HepG2 (cell line): ENCODE results near the gene PEMT. TPM values are rescaled to one million over a fixed set of nuclear protein-coding genes. Genes with fewer than 3 reads are reported as not detected.

Source experiments
- ELF3 ChIP-seq: IDR thresholded peaks from 2 replicates; pipeline ENCODE4 v1.6.1; 2016; ENCODE audit warnings: missing genetic modification reagents, missing compliant biosample characterization
- HINFP ChIP-seq: sonication (generic); formaldehyde crosslinking; IDR thresholded peaks from 2 replicates; pipeline ENCODE4 v1.4.0; 2020; ENCODE audit warnings: low read depth, mild to moderate bottlenecking, missing genetic modification reagents
- HNF4A ChIP-seq: sonication (generic); formaldehyde crosslinking; IDR thresholded peaks from 2 replicates; pipeline ENCODE4 v1.4.0; 2020; ENCODE audit warnings: missing genetic modification reagents
- JARID2 ChIP-seq: sonication (generic); formaldehyde crosslinking; IDR thresholded peaks from 2 replicates; pipeline ENCODE4 v1.8.1; 2023; ENCODE audit warnings: missing genetic modification reagents, inconsistent platforms; ENCODE audit not compliant: insufficient replicate concordance
- KAT8 ChIP-seq: IDR thresholded peaks from 2 replicates; pipeline ENCODE4 v1.6.1; 2016; ENCODE audit warnings: missing genetic modification reagents, missing compliant biosample characterization
- KMT2A ChIP-seq: sonication (generic); formaldehyde crosslinking; IDR thresholded peaks from 2 replicates; pipeline ENCODE4 v1.4.0; 2020; ENCODE audit warnings: missing genetic modification reagents
- NCOA2 ChIP-seq: sonication (generic); formaldehyde crosslinking; IDR thresholded peaks from 2 replicates; pipeline ENCODE4 v1.8.0; 2022; ENCODE audit warnings: inconsistent platforms
- NRL ChIP-seq: sonication (generic); formaldehyde crosslinking; IDR thresholded peaks from 2 replicates; pipeline ENCODE4 v1.5.0; 2020; ENCODE audit warnings: missing genetic modification reagents, mild to moderate bottlenecking, moderate library complexity, borderline replicate concordance
- PHF8 ChIP-seq: sonication (generic); formaldehyde crosslinking; IDR thresholded peaks from 2 replicates; pipeline ENCODE4 v1.5.0; 2020; ENCODE audit warnings: missing genetic modification reagents
- PLRG1 ChIP-seq: fragments of 450-650 bp; conservative IDR thresholded peaks from 2 replicates; pipeline ENCODE4 v1.6.1; 2016
- STAT6 ChIP-seq: sonication (generic); formaldehyde crosslinking; IDR thresholded peaks from 2 replicates; pipeline ENCODE4 v1.4.0; 2020; ENCODE audit warnings: missing genetic modification reagents, mild to moderate bottlenecking, borderline replicate concordance
- TAF1 ChIP-seq: sonication (generic); formaldehyde crosslinking; IDR thresholded peaks from 2 replicates; pipeline ENCODE4 v1.4.0; 2020; ENCODE audit warnings: missing genetic modification reagents
- TFDP2 ChIP-seq: sonication (generic); formaldehyde crosslinking; IDR thresholded peaks from 2 replicates; pipeline ENCODE4 v1.4.0; 2020; ENCODE audit warnings: missing genetic modification reagents
- THAP7 ChIP-seq: sonication (generic); formaldehyde crosslinking; IDR thresholded peaks from 2 replicates; pipeline ENCODE4 v1.8.1; 2023; ENCODE audit warnings: mild to moderate bottlenecking, missing genetic modification reagents
- YY1 ChIP-seq: IDR thresholded peaks from 2 replicates; pipeline ENCODE4 v1.6.1; 2011; ENCODE audit warnings: low read length, low read depth, moderate library complexity, mild to moderate bottlenecking; ENCODE audit not compliant: insufficient read depth, insufficient replicate concordance
- ZFYVE20 ChIP-seq: sonication (generic); formaldehyde crosslinking; IDR thresholded peaks from 2 replicates; pipeline ENCODE4 v1.8.0; 2023; ENCODE audit warnings: low read depth, mild to moderate bottlenecking, moderate library complexity, missing genetic modification reagents, borderline replicate concordance
- ZNF160 ChIP-seq: sonication (generic); formaldehyde crosslinking; IDR thresholded peaks from 2 replicates; pipeline ENCODE4 v1.8.0; 2022; ENCODE audit warnings: mild to moderate bottlenecking, inconsistent platforms, missing genetic modification reagents
- ZNF251 ChIP-seq: sonication (generic); formaldehyde crosslinking; IDR thresholded peaks from 2 replicates; pipeline ENCODE4 v1.9.0; 2021; ENCODE audit warnings: mild to moderate bottlenecking, missing genetic modification reagents
- ZNF547 ChIP-seq: sonication (generic); formaldehyde crosslinking; IDR thresholded peaks from 2 replicates; pipeline ENCODE4 v1.5.1; 2020; ENCODE audit warnings: mild to moderate bottlenecking, missing genetic modification reagents
- ZNF552 ChIP-seq: sonication (generic); formaldehyde crosslinking; IDR thresholded peaks from 2 replicates; pipeline ENCODE4 v1.9.0; 2022; ENCODE audit warnings: missing genetic modification reagents, mild to moderate bottlenecking, borderline replicate concordance
- ZNF772 ChIP-seq: sonication (generic); formaldehyde crosslinking; IDR thresholded peaks from 2 replicates; pipeline ENCODE4 v1.5.0; 2020; ENCODE audit warnings: mild to moderate bottlenecking, missing genetic modification reagents
- ZSCAN21 ChIP-seq: sonication (generic); formaldehyde crosslinking; IDR thresholded peaks from 2 replicates; pipeline ENCODE4 v1.8.0; 2022; ENCODE audit warnings: mild to moderate bottlenecking, missing genetic modification reagents, moderate library complexity, borderline replicate concordance
- polyA plus RNA-seq, 8 experiments: library from polyadenylated mRNA; depleted of rRNA in 3 of 8; stranded (reverse) in 7 of 8; unstranded in 1 of 8; fragments of >200 nt; fragmentation: Illumina TruSeq in 4 of 8; extraction: Trizol in 4 of 8; gene quantifications; 2 replicates each; pipeline versions ENCODE4 v1.2.1 to v1.2.3, GENCODE V29; 2011 to 2016; ENCODE audit warnings: low read depth in 4 of 8, missing spikeins in 1 of 8, mixed read lengths in 1 of 8; ENCODE audit not compliant: insufficient read depth in 1 of 8
- total RNA-seq, 5 experiments: library from RNA; depleted of rRNA; stranded (reverse); fragments of >200 nt; fragmentation: Illumina TruSeq; extraction: Trizol; gene quantifications; 2 replicates each; pipeline ENCODE4 v1.2.3, GENCODE V29; 2016; ENCODE audit warnings: low read depth in 1 of 5

PEMT gene
- total and polyA plus RNA-seq, 2 of the 13 experiments (the other 11 are each of a cell fraction or from before 2014, with no cell fraction given), result 31.7 to 43.6 TPM

- TF ChIP-seq HINFP (CRISPR knock-in tag) (peak; percentile 22; the same call in 1 of the 2 replicates), NRL (CRISPR knock-in tag) (peak; percentile 87), PHF8 (peak; percentile 92), HNF4A (CRISPR knock-in tag) (peak; percentile 50; the same call in 1 of the 2 replicates), ZNF547 (CRISPR knock-in tag) (no peak), ELF3 (CRISPR knock-in tag) (no peak), THAP7 (CRISPR knock-in tag) (peak; percentile 76; the same call in 1 of the 2 replicates), YY1 (peak; percentile 86), TFDP2 (CRISPR knock-in tag) (peak; percentile 89), ZFYVE20 (CRISPR knock-in tag) (no peak), KMT2A (peak; percentile 89), STAT6 (peak; percentile 39; the same call in 1 of the 2 replicates), ZNF251 (no peak), ZNF160 (CRISPR knock-in tag) (no peak), PLRG1 (no peak), ZNF772 (CRISPR knock-in tag) (peak; percentile 85), ZNF552 (CRISPR knock-in tag) (no peak), JARID2 (CRISPR knock-in tag) (no peak), ZSCAN21 (0 out of 2 replicates have a peak, but pooled peaks have one; percentile 59), NCOA2 (CRISPR knock-in tag) (no peak), TAF1 (CRISPR knock-in tag) (peak; percentile 88), KAT8 (CRISPR knock-in tag) (peak; percentile 94)
These were observed 114.5 kb downstream of the PEMT start, which contains the start of gene MED9 (continued) for GRCh38 chr17:17476865-17477467.
